HG03521 (cell line): Measurements from ENCODE around the gene PRKCE.

ENCODE experiments used
- ATAC-seq: cut with Tn5 transposase; IDR thresholded peaks from one replicate; pipeline ENCODE4 v1.9.1; 2021; ENCODE audit warnings: mild to moderate bottlenecking, moderate library complexity; ENCODE audit not compliant: unreplicated experiment

PRKCE gene

DNA sequence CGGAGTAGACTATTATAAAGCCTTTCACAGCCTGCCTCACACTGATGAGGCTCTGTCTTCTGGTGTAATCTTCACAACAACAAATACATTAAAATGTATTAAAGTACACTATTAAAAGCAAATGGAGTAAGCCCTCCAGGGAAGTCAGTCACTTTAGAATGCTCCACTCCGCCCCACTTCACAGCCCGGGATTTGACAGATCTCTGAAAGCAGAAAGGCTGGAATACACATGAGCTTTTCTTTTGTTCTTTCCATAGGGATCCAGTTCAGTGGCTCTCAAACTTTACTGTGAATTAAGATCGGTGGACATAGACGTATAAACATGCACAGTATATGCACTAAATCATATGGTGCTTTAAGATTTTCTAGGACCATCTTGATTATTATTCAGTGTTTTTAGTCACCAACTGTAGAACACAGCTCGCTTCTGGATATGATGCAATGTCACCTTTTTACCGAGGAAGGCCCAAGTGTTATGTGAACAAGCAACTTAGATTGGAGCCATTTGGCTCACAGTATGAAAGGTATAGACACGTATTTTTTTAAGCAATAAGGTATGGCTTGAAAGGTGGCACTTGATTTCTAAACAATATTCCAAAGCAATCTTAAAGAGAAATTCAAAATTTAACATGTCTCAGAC, 151.1 kb downstream of the PRKCE start:
- no peak for ATAC-seq

DNA sequence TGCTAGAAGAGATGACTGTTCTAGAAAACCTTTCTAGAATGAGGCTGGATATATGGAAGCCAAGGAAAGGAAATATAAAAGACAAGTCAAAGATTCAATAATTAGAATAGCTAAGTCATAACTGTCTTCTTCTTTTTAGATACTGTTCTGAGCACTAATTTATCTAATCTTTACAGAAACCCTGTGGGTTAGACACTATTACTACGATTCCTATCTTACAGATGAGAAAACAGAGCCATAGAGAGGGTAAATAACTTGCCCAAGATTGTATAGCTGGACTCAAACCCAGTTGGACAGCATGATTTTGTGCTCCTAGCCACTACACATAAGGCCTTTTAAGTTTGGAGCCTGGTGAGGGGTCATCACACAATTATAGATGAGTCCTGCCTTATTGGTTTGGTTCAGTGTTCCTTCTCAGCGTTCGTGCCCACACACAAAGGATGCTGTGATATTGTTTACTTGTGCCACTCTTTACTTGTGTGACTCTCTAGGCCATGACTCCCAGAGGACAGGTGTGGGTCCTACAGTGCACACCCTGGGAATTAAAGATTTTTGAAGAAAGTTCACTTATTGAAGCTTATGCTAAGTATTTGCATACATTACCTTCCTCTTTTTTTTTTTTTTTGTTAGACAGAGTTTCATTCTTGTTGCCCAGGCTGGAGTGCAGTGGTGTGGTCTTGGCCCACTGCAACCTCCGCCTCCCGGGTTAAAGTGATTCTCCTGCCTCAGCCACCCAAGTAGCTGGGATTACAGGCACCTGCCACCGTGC, 153.7 kb downstream of the PRKCE start:
- no peak for ATAC-seq

DNA sequence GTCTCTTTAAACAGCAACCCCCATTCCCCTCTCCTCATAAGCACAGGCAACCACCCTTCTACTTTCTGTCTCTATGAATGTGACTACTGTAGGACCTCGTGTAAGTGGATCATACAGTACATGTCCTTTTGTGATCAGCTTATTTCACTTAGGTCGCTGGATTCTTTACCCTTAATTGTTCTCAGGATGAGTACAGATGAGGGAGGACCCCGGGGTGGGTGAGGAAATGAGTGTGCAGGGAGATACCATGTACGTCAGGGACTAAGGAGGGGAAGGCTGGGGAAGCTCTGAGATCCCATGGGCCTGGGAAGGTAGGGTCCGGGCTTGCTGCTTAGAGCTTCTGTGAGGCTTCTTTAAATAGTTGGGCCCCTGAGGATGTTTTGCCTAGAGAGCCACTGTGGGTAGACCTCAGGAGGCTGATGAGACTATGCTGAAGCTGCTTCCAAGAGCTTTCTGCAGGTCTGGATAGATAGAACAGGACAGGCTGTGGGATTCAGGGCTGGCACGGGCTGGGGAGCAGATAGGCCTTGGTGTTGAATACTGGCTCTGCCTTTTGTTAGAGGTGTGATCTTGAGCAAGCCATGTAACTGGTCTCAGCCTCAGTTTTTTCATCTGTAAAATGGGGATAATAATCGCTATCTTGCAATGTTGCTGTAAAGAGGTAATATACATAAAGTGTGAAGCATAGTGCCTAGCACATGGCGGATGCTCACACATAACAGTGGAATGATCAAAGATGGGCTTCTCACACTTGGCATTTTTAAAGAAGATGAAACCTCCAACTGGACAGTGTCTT, 155.3 kb downstream of the PRKCE start:
- ATAC-seq, result no peak

DNA sequence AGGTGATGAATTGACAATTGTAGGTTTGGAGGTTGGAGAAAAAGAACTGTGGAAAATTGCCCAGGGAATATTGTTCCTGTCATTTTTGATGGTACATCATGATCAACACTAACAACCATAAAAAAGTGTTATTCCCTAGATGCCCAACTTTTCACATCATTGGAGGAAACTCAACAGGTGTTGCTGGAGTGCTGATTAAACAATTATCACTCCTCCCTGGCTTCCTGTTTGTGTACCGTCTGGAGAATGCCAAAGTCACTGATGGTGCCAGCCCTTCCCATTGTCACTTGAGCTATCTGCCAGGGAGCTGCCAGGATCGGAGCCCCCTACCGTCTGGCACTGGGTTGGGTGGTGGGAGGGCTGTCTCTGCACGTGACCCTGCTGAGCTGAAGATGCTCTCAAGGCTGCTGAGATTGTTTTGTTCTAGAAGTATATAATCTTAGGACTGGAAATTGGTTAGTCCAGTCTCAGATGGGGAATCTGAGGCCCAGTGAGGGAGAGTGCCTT, 156.9 kb downstream of the PRKCE start:
- no peak for ATAC-seq

DNA sequence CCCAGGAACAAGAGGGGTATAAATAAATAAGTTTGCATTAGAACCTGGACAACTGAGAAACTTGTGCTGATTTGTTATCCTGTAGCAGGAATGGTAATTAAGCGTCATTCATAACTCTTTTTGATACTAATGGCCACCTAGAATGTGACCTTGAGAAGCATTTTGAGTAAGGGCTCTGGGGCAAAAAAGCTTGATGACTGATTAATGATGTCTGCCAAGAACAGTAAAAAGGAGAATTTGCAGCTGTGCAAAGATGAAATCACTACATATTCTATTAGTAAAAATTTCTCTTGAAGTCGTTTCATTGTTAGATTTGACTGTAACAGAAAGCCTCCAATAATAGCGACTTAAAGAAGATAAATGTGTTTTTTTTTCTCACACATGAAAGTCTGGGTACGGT, 157.7 kb downstream of the PRKCE start:
- no peak for ATAC-seq

DNA sequence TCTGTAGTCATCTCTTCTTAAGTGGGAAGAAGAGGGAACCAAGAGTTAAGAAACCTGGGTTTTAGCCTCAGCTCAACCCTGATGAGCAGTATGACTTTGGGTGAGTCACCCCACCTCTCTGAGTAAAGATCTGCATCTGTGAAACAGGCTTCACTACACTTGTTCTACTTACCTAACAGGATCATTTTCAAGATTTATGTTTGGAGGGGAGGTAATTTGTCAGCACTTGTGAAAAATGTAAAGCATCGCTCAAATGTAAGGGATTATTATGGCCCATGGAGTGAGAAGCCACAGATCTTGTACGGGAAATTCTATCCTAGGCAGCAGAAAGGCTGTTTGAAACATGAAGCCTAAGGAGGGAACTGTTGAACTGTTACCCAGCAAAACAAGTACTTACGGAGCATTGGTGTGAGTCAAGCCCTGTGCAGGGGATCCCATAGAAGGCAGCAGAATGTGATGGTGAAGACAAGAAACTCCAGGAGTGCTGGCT, 160.6 kb downstream of the PRKCE start:
- ATAC-seq, result no peak

DNA sequence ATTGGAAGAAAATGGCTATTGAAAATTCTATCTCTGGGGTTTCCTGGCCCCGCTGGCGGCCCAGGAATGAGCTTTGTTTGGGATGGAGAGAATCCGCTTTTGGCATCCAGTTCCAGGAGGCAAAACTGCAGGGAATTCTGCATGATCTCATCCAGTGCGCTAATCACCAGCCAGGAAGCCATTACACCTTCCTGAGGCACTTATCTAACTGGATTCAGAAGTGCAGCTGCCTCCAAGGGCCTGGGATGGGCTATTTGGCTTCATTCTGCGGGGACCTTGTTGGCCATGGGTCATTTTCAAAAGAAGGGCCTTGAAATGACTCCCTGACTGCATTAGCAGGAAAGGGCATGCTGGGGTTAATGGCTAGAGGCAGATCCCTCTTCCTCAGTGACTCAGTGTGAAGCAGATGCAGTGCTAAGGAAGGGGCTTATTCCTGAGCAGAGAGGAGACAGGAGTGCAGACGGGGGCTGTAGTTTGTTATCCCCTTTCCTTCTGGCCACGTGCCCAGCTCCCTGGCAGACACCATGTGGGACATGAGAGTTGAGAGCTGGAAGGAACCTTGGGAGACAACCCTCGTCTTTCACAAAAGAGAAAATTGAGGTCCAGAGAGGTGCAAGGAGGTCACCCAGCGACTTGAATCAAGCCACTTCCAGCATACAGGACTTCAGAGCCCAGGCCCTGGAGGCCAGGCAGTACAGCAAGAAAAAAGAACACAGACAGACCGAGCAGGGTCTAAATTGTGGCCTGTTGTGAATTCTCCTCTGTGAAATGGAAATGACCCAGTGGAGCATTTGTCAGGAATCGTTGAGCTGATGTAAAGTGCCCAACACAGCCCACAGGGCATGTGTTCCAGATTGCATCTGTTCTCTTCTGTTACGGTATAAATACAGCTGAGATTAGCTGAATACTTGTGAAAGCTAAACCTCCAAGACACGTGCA, 161.8 kb downstream of the PRKCE start:
- no peak for ATAC-seq

DNA sequence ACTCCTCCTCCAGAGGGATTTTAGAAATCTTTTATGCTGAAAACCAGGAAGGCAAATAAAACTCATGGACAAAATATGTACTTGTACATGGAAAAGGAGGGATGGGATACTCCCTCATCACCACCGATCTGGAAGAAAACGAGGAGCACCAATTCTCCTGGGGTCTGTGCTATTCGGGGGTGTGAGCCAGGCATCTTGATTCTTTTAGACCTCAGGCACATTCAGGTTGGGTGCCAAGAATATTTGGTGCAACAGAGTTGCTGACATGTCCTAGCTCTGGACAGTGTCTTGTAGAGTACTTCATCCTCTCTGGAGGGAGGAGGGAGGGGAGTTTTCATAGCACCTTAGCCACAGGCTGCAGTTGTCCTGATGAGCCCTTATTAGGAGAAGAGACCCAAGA, 163.0 kb downstream of the PRKCE start:
- no peak for ATAC-seq

DNA sequence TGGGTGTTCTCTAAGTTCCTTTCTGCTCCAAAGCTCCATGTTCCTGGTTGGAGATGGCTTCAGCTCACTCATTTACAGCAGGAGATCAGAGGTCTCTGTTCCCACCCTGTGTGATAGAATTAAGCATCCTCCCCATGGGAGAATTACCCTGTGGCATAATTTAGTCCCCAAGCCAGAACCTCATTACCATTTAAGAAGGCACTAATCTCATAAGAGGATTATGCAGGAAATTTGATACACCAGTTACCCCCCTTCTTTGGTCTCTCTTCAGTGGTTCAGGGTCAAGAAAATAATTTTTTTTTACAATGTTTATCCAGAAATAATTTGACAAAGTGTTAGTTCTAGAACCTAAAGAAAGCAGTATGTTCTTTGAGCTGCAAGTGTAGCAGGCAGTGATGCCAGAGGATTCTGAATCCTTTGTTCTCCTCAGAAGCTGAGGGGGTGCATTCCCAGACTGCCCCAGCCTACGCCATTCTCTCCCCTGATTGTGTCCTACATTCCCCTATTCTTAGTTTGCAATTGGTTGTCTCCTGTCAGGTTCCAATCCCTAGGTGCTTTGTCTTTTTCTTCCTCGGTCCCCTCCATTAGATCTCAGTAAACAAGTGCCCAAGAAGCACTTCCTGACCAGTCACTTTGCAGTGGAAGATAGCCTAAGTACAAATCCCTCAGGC, 163.6 kb downstream of the PRKCE start:
- no peak for ATAC-seq

DNA sequence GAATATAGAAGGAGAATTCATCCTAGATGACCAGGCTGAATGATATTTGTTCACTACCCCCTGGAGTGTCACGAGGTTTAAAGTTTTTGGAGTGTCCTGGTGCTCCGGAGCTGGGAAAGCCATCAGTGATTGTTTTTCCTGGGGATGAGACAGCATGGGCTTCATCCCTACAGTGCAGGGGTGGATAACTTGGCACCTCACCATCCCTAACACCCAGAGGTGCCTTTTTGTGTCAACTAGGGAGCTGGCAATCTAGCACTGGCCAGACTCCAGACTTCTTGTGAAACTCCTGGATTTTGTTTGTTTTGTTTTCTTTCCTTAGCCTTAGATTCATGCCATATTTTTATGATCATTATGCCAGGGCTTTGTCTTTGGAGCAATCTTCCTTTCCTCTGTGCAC, 164.8 kb downstream of the PRKCE start:
- ATAC-seq, result no peak

DNA sequence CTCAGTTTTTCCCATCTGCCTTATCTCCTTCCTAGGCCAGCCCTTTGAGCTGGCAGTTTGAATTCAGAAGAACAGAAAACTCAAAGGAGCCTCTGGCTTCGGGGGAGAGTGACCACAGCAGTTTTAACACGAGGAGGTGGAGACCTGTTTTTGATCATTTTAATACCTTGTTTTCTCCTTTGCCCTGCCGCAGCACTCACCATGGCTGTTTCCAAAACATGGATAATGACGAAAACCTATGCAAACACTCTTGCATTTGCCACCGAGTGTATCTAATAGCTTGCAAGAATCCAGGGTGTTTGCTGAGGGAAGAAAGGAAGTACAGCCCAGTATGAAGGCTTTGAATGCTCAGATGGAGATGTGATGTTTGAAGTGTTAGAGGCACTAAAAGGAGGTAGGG, 167.1 kb downstream of the PRKCE start:
- no peak for ATAC-seq

DNA sequence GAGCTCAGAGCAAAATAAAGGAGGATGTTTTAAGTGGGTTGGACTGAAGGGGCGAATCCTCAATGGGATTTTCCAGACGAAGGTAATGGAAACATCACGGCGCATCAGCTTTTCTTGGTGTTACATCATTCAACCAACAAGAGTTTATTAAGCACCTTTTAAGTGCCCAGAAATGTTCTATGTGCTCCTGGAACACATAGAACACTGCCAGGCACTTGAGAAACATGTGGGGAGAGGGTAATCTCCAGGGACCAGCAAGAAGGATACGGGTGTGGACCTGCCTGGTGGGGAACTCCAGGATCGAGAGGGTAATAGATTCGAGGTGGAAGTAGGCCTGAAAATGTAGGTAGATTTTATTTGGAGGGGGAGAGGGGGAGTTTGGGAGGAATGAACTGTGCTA, 168.6 kb downstream of the PRKCE start:
- ATAC-seq, result no peak

DNA sequence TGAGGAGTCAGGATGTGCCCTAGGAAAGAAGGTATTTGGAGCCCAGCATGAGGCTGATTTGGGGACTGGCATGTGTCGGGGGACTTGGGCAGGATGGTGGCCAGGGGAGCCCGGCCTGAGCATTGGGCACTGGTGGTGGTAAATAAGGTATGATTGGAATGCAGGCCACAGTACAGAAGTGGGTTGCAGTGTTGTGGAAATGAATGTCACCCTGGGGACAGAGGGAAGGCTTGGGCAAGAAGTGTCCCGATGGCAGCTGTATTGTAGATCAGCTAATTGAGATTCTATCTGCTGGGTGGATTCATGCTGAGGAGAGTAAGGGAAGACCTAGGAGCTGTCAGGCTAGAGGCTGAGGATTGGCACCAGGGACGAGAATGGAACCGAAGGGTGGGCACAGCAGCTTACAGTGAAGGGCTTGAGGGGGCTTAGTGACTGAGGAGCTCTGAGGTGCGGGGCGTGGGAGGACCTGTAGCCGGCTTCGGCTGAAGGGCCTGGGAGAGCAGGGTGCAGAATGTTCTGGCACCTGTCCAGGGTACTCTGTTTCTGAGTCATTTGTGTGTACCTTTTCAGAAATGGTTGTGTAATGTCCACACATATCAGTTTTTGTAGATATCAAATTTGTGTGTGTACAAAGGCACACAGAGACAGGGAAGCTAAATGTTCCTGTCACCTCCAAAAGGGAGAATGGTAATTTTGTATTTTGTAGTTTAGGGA, 170.2 kb downstream of the PRKCE start:
- ATAC-seq, result no peak

DNA sequence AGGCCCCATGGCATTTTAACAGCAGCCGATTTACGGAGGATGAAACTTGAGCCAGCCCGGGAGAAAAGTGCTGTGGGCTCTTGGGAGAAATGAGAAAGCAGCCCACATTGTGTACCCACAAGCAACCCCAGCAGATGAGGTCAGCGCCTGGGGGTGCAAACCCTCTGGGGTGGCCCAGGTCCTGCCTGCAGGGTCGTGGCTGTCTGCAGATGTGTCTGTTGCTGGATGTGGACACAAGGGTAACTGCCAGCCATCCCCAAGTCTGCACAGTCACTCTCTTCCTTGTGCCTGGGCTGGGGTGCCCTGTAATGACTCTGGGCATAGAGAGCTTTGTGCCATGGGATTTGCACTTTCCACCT, 170.8 kb downstream of the PRKCE start:
- ATAC-seq, result no peak

DNA sequence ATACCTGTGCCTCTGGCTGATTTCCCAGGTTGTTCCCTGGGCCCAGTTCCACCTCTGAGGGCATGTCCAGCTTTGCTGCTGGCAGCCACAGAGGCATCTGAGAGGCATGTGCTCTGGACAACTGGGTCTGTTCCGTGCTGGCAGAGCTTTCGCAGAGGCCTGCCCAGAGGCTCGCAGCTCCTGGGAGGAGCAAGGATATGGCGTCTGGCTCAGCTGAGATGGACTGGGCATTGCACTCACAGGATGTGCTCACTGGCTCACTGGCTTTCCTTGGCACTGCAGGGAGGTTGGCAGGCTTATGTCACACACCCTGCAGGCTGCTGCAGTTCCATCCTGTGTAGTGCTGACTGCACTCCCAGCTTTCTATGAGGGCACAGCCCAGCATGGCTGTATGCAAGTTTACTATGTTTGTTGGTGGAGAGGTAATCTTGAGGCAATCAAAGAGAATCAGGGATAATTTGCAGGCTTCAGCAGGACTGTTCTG, 172.3 kb downstream of the PRKCE start:
- no peak for ATAC-seq

DNA sequence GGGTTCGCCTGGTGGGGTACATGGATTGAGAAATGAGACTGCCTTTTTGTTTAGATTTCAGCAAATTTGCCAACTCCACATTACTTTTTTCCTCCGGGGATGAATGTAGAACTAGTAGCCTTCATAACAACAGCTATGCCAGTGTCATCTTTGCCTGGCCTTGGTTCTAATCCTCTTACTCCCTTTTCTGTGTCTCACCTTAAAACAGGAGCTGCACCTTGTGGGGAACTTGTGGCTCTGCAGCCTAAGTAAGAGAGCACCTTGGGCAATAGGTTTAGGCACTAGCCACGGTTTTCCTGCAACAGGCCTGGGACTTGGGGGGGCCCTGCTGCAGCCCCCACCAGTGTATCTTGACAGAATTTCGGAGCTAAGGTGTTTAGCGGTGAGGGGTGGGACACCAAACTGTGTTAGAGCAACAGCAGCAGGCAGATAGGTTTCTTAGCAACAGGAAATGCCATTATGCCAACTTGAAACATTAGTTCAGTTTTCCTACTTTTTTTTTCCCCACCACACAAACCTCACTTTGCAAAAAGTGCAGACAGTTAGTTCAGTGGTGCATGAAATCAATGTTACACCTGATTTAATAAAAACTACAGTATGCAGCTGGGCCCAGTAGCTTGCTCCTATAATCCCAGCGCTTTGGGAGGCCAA, 173.7 kb downstream of the PRKCE start:
- ATAC-seq, result no peak

DNA sequence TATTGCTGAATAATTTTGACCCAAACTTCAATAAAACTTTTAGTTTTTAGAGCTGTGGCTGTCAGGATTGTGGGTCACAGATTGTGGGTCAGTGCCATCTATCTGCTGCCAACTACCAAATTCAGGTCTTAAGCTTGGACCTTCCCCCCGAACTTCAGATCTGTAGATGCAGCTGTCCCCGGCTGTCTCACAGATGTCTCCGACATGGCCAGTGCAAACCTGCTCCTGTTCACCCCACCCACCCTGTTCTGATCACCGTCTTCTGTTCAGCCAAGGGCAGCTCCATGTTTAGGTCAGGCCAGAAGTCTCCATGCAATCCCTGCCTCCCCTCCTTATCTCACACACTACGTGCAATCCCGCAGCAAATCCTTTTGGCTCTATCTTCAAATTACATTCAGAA, 175.0 kb downstream of the PRKCE start:
- ATAC-seq, result no peak

DNA sequence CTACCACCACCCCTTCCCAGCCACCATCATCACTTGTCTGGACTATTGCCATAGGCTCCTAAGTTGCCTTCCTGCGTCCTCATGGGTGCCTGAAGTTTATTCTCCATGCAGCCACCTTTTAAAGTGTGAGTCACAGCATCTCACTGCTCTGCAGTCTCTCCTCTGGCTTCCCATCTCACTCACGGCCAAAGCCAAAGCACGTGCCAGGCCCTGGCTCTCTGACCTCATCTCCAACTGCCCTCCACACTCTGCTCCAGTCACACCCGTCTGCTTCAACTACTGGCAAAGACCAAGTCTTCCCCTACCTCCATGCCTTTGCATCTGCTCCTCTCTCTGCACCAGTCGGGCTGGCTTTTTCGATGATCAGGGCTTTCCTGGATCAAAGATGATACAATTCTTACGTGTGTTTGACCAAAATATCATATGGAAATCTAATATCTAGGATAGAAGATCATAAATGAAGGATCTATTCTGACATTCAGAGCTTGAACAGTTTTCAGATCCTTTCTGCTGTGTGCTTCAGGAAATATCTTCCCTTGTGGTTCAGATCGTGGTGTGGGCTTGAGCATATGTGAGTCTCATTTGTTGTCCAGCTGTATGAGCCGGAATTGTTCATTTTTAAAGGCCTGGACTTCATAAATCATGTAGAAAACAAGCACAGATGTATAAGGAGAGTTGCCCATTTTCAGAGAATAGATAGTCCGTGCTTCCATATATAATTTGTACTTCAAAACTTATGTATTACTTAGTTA, 175.6 kb downstream of the PRKCE start:
- ATAC-seq, result no peak
